ENCODE data around the gene HSPA1L.

DNA sequence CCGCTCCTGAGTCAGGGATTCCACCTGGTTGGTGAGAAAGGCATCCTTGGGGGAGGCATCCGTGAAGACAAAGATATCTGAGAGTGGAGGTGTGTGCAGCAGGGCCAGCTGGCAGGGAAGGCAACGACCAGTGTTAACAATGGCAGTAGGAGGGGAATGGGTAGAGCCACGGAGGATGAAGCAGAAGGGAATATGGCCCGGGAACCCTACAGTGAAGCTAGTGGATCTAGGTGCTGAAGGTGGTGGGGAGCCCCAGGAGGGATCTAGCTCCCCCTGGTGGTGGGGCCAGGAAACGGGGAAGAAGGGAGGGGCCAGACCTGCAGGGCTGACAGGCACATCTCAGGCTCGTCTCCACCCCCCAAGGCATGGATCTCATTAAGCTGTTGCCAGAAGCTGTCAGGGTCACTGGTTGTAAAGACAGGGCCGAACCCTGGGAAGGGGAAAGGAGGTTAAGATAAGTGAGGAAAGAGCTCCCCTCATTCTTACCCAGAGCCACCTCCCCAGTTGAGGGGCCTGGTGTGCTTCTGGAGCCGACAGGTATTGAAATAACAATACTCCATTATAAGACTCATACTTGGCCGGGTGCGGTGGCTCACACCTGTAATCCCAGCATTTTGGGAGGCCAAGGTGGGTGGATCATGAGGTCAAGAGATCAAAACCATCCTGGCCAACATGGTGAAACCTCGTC lies 45.3 kb downstream of the HSPA1L start:
- TF ChIP-seq, protein P1, sequence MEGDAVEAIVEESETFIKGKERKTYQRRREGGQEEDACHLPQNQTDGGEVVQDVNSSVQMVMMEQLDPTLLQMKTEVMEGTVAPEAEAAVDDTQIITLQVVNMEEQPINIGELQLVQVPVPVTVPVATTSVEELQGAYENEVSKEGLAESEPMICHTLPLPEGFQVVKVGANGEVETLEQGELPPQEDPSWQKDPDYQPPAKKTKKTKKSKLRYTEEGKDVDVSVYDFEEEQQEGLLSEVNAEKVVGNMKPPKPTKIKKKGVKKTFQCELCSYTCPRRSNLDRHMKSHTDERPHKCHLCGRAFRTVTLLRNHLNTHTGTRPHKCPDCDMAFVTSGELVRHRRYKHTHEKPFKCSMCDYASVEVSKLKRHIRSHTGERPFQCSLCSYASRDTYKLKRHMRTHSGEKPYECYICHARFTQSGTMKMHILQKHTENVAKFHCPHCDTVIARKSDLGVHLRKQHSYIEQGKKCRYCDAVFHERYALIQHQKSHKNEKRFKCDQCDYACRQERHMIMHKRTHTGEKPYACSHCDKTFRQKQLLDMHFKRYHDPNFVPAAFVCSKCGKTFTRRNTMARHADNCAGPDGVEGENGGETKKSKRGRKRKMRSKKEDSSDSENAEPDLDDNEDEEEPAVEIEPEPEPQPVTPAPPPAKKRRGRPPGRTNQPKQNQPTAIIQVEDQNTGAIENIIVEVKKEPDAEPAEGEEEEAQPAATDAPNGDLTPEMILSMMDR (conservative IDR thresholded peaks at IDR 0.05; ENCODE audit: low read depth, low read length): peak; percentile 79
- TF ChIP-seq EZH2 (IDR thresholded peaks at IDR 0.05; ENCODE audit: borderline replicate concordance, low read depth, low read length, poor library complexity, severe bottlenecking): no peak
